ENCODE results near the gene RPL29.

GRCh38 chr3:51944451-51945021, 51.2 kb downstream of the RPL29 start:
- no peak for TF ChIP-seq ZNF138 (CRISPR knock-in tag; IDR thresholded peaks at IDR 0.05; ENCODE audit: low read depth)
- TF ChIP-seq, protein P1, sequence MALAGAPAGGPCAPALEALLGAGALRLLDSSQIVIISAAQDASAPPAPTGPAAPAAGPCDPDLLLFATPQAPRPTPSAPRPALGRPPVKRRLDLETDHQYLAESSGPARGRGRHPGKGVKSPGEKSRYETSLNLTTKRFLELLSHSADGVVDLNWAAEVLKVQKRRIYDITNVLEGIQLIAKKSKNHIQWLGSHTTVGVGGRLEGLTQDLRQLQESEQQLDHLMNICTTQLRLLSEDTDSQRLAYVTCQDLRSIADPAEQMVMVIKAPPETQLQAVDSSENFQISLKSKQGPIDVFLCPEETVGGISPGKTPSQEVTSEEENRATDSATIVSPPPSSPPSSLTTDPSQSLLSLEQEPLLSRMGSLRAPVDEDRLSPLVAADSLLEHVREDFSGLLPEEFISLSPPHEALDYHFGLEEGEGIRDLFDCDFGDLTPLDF (CRISPR knock-in tag; IDR thresholded peaks at IDR 0.05): no peak
- no peak for TF ChIP-seq ZNF781 (CRISPR knock-in tag; IDR thresholded peaks at IDR 0.05; ENCODE audit: borderline replicate concordance, not compliant biosample characterization)
- TF ChIP-seq, protein P2, sequence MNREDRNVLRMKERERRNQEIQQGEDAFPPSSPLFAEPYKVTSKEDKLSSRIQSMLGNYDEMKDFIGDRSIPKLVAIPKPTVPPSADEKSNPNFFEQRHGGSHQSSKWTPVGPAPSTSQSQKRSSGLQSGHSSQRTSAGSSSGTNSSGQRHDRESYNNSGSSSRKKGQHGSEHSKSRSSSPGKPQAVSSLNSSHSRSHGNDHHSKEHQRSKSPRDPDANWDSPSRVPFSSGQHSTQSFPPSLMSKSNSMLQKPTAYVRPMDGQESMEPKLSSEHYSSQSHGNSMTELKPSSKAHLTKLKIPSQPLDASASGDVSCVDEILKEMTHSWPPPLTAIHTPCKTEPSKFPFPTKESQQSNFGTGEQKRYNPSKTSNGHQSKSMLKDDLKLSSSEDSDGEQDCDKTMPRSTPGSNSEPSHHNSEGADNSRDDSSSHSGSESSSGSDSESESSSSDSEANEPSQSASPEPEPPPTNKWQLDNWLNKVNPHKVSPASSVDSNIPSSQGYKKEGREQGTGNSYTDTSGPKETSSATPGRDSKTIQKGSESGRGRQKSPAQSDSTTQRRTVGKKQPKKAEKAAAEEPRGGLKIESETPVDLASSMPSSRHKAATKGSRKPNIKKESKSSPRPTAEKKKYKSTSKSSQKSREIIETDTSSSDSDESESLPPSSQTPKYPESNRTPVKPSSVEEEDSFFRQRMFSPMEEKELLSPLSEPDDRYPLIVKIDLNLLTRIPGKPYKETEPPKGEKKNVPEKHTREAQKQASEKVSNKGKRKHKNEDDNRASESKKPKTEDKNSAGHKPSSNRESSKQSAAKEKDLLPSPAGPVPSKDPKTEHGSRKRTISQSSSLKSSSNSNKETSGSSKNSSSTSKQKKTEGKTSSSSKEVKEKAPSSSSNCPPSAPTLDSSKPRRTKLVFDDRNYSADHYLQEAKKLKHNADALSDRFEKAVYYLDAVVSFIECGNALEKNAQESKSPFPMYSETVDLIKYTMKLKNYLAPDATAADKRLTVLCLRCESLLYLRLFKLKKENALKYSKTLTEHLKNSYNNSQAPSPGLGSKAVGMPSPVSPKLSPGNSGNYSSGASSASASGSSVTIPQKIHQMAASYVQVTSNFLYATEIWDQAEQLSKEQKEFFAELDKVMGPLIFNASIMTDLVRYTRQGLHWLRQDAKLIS (CRISPR knock-in tag; IDR thresholded peaks at IDR 0.05): no peak
- no peak for TF ChIP-seq CTCF (CRISPR knock-in tag; IDR thresholded peaks at IDR 0.05)
- TF ChIP-seq SMC3 (IDR thresholded peaks at IDR 0.05; ENCODE audit: low read length): no peak
- no peak for TF ChIP-seq ZNF274 (CRISPR knock-in tag; IDR thresholded peaks at IDR 0.05)
- no peak for TF ChIP-seq POLR2A (IDR thresholded peaks at IDR 0.05; ENCODE audit: insufficient read depth in 1 of 2, low read depth in 2 of 2, low read length in 2 of 2)
- TF ChIP-seq EZH2 (conservative IDR thresholded peaks at IDR 0.05; ENCODE audit: low read depth, low read length): no peak

Measured in HepG2 (cell line).